Measurements from ENCODE around the gene IFT80.

DNA sequence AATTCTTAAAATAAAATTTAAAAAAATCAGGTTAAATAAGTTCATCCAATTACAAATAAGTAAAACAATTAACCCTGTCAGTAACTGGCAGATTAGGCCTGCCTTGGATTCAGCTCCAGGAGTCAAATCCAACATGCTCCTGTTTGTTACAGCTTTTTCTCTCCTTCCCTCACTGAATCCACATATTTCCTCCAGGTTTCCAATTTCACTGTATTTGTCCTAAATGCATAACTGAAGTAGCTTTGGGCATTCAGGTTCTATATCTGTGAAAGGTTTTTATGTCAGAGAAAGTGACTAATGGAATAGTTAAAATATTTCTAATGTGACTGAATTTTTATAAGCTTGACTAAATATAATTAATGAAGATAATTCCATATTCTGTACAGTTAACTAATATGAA lies 79.7 kb downstream of the IFT80 start:
- TF ChIP-seq, protein P1, sequence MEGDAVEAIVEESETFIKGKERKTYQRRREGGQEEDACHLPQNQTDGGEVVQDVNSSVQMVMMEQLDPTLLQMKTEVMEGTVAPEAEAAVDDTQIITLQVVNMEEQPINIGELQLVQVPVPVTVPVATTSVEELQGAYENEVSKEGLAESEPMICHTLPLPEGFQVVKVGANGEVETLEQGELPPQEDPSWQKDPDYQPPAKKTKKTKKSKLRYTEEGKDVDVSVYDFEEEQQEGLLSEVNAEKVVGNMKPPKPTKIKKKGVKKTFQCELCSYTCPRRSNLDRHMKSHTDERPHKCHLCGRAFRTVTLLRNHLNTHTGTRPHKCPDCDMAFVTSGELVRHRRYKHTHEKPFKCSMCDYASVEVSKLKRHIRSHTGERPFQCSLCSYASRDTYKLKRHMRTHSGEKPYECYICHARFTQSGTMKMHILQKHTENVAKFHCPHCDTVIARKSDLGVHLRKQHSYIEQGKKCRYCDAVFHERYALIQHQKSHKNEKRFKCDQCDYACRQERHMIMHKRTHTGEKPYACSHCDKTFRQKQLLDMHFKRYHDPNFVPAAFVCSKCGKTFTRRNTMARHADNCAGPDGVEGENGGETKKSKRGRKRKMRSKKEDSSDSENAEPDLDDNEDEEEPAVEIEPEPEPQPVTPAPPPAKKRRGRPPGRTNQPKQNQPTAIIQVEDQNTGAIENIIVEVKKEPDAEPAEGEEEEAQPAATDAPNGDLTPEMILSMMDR (conservative IDR thresholded peaks at IDR 0.05): no peak
- no peak for TF ChIP-seq EZH2 (IDR thresholded peaks at IDR 0.05; ENCODE audit: low read depth)

Measured in PC-9 (cell line).